ENCODE measurements around the gene OOSP1.
"Not testable (repeated sequence)": the region's sequence is repeated elsewhere in the genome, so short reads cannot be mapped to it uniquely, and the experiment has no call there.

OOSP1 gene, protein sequence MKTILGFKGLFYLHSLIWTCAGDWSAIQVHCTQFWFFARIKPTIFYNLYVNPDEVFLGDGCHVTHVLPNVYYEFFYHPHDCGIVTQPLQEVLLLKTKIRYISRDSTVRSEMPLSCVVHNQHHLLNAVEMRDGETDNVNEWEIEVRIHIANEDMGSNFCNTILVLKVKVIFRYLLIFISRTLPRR

DNA sequence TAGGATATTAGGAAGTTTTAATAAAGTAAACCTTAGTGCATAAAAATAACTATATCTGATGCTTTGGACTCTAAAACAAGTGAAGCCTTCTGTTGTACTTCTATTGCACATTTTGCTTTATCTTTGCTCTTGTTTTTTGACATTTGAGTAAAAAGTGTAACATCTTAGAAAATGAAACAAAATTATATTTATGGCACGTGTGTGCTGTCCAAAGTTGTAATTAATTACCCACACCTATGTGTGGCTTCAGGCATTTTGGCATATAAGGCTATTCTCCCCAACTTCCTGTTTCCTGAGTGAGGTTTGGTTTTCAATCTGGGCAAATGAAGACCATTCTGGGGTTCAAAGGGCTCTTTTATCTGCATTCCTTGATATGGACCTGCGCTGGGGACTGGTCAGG, at the start of gene OOSP1:
OOSP1 (plus strand) TSS at position 301 of the 400 bp plus-strand sequence; CDS start at position 324, 23 bp downstream.
- DNase-seq, result no peak

DNA sequence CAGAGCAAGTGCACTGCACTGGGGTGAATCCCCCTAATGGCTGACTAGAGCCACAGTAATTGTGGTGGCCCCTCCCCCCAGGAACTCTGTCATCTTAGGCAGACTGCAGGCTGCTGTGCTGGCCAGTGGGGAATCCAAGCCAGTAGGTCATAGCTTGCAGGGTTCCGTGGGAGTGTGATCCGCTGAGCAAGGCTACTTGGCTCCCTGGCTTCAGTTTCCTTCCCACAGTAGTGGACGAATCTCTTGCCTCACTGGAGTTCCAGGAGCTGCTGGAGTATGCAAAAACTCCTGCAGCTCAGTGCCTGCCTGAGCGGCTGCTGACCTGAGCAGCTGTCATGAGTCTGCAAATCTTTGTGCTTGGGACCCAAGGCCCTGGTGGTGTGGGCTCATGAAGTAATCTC, 46.5 kb upstream of the OOSP1 start:
- no peak for DNase-seq

DNA sequence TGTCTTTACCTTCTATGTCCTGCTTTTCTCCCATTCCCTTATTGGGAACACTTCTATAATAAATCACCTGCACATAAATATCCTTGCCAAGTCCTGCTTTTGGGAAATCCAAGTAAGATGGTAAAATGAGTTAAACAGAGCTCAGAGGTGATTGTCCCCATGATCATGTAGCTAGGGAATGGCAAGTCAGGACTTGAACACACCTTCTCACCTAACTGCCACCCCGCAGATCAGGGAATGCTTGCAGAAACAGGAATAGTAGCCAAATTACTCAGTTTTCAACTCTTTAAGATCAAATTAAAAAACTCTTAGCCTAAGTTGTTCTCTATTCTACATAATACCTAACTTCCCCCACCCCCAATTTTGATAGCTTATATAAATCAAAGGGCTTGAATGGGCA, 43.6 kb upstream of the OOSP1 start:
- no peak for DNase-seq

DNA sequence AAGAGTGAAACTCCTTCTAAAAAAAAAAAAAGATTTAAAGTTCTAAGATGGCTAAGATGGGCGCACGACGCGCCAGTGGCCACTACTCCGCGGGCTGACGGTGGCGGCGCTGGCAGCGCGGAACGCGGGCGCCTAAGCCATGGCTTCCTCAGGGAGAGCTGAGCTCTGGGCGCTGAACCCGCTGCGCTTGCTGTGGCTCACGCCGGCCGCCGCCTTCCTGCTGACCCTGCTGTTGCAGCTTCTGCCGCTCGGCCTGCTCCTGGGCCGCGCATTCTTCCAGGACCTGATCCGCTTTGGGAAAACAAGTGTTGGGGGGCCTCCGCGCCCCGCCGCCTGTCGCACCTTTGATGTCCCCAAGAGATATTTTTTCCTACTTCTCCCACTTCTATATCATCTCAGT, 40.2 kb upstream of the OOSP1 start:
- DNase-seq, result no peak

DNA sequence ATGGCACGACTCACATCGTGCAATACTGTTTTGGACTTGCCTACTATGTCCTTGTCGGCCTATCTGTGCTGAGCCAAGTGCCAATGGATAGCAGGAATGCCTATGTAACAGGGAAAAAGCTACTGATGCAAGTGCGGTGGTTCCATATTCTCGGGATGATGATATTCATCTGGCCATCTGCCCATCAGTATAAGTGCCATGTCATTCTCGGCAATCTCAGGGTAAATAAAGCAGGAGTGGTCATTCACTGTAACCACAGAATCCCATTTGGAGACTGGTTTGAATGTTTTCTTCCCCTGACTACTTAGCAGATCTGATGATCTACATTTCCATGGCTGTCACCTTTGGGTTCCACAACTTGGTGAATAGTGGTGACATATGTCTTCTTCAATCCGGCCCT, 39.6 kb upstream of the OOSP1 start:
- no peak for DNase-seq

DNA sequence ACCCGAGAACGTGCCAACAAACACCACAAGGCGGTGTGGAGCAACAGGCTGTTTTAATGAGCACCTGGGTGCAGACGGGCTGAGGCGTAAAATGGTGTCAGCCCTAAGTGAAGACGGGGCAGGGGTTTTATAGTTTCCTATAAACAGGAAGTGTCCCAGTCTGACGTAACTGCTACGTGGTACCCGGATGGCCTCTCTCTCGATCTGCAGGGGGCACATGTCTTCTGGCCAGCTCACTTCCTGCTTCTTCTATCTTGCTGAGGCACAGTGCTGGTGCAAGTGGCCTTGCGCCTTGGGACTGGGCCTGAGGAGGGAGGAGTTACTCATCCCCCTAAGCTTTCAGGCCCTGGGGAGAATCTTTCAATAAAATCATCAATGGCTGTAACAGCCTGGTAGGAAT, 38.7 kb upstream of the OOSP1 start:
- no peak for DNase-seq

DNA sequence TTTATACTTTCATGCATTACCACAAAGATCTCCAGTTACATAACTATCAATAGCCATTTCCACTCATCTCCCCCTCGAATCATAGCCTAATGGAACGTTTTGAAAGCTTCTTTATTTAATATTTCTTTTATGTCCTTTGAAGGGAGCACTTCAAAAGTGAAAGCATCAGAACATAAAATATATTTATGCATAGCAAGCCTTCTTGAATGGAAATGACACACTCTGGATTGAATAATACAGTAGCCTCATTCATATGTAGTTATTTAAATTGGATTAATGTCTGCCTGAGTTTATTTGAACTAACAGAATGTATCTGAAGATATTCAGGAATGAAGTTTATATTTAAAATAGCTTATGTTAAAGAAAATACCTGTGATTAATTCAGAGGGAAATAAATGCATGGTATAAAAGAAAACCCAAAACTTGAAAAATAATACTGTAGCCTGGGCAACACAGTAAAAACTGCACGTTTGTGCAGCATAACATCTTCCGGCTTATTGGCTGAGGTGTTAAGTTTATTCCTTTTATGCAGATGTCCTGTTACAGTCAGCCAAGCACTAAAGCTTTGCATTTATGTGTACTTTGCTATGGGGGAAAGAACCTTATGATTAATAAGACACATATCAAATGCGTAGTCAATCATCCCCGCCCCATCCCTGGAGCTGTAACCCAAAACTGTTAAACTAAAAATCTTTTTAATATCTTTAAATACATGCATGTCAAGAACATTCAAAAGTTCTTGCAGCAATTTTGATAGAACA, 37.7 kb upstream of the OOSP1 start:
- no peak for DNase-seq

DNA sequence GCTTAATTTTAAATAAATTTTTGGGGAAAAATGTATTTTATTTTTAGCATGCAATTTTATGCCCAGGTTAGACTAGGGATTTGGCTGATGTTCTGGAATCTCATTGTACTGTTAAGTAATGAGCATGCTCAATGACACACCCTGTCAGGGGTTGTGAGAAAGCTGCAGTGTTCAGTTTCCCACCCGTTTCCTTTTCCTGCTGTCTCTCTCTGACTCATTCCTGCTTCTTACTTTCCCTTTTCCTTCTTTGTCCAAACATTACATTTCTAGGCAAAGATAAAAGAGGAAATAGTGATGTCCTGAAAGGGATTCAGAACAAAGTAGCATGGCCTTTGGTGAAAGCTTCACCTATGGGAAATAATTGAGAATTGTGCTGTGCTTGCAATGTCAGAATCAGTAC, 36.9 kb upstream of the OOSP1 start:
- no peak for DNase-seq

DNA sequence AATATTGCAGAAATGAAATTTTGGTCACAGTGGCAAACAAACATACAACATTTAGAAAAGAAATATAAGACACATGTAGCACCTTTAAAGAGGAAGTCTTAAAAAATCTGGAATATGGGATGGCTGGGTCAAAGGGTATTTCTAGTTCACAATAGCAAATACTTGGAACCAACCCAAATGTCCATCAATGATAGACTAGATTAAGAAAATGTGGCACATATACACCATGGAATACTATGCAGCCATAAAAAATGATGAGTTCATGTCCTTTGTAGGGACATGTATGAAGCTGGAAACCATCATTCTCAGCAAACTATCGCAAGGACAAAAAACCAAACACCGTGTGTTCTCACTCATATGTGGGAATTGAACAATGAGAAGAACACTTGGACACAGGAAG, 34.7 kb upstream of the OOSP1 start:
- not testable (repeated sequence) for DNase-seq

DNA sequence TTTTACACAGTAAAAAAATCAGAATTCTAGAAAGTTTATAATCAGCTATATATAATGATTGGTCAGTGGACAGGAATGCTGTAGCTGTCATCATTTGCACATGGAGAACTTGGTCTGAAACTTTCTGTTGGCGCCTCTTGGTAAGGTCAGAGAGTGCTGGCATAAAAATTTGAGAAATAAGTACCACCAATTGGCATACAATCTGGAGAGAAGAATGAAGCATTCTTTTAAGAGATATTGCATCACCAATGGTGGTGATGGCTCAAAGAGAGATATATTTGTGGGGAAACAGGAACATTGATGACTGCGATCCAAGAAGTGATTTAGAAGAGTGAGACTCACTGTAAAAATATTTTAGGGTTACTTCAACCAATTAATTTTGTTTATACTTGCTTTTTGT, 19.8 kb upstream of the OOSP1 start:
- DNase-seq, result no peak

DNA sequence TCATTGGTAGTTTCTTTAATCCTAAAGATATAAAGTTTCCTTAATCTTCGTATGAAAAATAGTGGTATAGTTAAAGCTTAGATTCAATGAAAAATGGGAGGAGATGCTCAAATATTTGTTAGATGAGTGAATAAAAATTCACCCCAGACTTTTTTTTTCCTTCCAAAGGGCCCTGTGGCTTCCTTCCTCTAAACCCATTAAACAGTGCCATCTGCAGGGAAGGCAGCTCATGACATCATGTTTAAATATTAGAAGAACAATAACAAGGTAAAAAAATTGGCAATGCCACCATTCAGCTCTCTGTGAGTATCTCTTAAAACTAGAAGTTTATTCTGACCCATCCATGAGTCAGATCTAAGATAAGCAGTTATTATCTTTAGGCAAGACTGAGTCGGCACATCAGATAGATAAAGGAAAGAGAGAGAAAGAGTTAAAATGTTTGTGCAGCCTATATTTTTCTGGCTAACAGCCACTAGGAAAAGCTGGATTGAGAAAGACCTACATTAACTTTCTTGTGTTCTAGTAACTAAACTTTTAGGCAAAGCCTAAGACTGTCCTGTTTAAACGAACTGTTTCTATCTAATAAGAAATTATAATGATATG, 19.1 kb upstream of the OOSP1 start:
- peak; percentile 25 for DNase-seq

DNA sequence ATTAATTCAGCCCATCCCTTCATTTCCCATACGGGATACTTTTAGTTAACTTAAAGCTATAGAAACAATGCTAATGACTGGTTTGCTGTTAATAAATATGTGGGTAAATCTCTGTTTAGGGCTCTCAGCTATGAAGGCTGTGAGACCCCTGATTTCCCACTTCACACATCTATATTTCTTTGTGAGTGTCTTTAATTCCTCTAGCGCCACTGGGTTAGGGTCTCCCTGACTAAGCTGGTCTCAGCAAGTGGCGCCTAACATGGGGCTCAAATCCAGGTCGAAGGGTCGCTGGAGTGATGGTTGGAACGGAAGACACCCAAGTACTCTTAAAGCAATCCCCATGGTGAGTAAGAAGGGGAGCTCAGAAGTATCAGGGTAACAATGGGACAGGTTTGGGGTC, 14.4 kb upstream of the OOSP1 start:
- peak; percentile 3 for DNase-seq

DNA sequence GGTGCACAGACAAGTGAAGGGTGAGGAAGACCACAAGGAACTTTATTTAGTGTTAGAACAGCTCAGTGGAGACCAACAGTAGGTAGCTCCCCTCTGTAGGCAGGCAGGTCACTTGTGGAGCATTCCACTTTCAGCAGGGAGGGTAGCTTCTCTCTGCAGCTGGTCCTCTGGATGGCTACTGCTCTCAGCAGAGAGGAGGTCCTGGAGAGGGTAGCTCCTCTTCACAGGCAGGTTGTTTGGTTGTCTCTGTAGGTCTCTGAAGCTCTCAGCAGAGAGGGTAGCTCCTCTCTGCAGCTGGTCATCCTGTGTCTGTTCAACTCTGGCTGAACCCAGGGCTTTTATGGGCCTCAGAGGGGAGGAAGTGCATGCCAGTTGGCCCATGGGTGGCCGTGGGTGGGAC, 6.5 kb upstream of the OOSP1 start:
- no peak for DNase-seq

DNA sequence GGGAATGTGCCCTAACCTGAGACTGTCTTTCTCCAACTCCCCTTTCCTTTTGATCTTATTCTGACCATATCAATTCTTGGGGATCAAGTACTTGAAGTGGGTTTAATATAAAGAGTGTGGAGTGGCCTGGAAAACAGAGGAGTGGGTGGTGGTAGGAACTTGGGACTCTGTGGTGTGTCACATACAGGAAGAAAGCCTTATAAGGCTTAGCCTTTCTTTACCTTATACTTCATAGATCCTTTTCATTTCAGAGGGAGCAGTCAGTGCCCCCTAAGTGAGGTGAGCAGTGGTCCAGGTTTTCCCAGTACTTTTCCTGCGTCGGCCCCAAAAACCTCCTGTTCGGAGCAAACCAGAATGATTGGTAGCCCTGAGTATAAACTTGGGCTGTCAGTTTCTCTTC, 486 bp downstream of the OOSP1 start:
- DNase-seq, result no peak

DNA sequence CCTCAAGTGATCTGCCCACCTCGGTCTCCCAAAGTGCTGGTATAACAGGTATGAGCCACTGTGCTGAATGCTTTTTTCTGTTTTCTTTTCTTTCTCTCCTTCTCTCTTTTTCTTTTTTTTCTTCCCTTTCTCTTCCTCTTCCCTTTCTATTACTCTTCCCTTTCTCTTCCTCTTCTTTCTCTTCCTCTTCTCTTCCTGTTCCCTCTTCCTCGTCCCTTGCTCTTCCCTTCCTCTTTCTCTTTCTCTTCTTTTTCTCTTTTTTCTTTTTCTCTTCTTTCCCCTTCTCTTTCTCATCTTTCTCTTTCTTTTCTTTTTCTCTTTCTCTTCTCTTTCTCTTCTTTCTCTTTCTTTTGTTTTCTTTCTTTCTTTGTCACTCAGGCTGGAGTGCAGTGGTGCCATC, 1.2 kb downstream of the OOSP1 start:
- no peak for DNase-seq

DNA sequence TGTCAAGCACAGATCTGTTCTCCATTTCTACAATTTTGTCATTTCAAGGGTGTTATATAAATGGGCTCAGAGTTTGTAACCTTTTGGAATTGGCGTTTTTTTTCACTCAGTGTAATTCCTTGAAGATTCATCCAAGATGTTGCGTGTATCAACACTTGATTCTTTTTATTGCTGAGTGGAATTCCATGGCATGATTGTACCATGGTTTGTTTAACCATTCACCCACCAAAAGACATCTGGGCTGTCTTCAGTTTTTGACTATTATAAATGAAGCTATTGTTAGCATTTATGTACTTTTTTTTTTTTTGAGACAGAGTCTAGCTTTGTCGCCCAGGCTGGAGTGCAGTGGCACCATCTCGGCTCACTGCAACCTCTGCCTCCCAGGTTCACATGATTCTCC, 2.9 kb downstream of the OOSP1 start:
- DNase-seq, result no peak

DNA sequence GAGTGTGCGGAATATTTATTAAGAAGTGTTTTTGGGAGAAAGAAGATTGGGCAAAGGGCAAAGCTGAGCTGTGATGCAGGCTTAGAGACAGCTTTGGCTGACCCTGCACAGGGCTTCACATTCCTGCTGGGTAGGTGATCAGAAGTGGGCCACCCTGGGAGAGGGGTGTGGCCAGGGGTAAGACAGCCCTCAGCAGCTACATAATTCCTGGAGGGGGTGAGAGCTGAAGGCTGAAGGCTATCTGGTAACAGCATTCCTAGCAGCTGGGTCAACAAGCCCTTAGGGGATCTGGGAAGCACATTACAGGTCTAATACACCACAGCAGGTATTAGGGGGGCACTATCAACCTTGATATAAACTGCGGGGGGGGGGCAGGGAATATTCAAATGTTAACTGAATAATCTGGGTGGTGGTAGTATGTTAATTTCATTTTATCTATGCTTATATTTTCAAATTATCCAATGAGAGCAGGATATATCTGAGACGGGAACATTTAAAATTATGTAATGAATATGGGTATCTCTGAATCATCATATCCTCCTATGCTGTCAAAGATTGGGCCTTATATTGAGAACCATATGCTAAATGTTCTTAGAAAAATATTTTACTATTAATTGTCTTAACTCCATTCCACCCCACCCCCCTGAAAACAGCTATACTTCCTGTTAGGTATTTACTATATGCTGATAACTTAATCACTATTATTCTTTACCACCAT, 5.9 kb downstream of the OOSP1 start:
- DNase-seq, result no peak

DNA sequence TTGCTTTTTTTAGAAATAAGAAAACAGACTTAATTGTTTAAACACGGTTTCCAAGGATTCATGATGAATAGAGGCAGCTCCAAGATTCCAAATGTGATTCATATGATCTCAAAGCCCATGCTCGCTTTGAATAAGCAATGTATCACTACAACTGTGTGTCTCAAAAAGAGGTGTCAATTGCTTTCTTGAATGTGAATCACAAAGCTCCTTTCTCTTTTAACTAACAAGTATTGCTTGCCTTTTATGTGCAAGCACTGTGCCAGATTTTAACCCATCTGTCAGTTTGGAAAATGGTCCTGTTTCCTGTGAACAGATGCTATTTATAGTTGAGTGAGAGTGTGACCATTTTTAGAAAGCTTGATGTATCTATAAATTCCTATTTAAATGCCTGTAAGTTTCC, 6.5 kb downstream of the OOSP1 start:
- no peak for DNase-seq

DNA sequence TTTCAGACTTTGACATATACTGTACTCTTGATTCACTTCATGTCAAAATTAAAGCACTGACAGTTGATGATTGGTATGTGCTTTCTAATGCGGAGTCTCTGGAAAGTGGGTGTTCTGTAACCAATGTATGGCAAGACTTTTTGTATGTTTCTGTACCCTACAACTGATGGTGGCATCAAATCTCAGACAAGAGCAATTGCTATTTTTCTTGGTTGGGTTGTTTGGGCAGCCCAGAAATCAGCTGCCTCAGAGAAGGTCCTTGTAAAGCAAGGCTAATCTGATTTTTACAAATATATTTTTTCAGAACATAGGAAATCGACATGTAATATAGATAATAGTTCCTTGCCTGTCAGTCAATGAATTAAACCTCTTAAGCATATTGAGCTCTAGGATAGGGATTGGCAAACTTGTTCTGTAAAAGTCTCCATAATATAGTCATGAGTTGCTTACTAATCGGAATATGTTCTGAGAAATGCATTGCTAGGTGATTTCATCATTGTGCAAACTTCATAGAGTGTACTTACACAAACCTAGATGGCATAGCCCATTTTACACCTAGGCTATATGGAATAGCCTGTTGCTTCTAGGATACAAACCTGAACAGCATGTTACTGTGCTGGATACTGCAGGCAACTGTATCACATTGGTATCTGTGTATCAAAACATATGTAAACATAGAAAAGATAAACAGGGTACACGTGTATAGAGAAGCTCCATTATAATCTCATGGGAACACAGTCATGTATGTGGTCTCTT, 15.4 kb downstream of the OOSP1 start:
- DNase-seq, result no peak

DNA sequence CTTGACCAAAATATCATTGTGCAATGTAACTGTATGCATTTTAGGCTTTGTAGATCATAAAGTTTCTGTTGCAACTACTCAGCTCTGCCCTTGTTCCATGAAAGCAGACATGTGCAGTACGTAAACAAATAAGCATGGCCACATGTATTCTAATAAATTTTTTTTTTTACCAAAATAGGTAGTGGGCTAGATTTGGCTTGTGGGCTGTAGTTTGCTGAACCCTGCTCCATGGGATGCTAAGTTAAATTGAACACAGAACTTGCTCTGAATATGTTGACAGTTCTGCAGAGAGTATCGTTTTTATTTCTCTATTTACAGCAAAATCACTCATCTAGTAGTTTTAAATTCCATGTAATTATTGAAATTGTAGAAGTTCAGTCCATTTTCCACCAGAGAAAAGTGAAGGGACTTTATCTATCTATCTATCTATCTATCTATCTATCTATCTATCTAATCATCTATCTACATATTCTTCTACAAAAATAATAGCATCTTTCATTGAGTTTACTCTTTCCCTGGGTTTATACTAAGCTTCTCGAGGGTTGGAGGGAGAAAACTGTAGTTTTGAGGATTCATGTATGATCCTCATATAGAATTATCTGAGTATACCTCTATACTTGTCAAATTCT, 16.1 kb downstream of the OOSP1 start:
- DNase-seq, result no peak

DNA sequence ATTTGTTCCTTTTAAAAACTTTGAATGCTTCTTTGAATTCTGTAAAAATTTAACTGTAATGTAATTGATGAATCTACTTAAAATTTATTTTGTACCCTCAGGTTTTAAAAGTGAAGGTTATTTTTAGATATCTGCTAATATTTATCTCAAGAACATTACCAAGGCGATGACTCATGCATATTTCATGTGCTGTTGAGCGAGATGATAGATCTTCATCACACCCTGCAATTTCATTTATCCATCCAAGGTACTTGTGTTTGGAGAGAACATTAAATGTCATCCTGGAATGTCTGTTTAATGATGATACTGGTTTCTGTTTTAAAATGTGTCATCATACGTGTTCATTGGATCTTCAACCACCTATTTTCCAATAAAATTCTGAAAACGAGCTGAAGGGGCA, 18.9 kb downstream of the OOSP1 start:
- DNase-seq, result no peak

DNA sequence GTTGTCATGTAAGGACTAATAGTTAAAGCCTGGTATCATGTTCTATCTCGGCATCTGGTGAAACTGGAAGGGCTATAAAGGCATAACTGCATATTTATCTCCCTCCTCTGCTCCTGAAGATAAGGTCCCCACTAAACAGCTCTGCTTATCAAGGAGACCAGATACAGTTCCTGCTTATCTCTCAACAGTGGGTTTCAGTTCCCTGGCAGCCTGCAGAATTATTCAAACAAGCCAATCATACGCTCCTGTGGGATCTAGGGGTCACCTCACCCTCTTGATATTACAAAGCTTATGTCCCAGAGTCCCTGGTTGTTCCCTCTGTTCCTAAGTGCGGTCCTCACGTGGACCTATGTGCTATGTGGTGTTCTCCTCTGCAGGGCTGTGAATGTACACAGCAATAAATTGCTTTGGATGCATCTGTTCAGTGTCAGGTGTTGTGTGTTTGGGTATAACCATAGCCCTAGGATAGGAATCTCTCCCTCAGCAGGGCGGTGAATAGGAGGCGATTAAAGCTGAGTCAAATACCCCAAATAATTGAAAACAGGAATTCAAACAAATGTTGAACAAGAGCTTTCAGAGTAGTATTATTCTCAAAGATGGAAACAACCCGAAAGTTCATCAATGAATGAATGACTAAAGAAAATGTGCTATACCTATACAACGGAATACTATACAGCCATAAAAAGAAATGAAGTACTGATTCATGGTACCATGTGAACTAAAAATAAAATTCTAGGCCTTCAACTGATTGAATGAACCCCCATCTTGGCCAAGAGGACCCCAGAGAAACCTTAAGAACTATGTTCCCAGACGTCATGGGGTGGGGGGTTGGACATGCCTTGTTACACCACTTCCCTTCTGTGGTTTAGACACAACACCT, 22.5 kb downstream of the OOSP1 start:
- no peak for DNase-seq
